EL (cell line): ENCODE data around the gene IGLL5.
"Not testable (repeated sequence)": the region's sequence is repeated elsewhere in the genome, so short reads cannot be mapped to it uniquely, and the experiment has no call there.

ENCODE experiments used
- DNase-seq: peaks from one replicate; pipeline ENCODE4 v3.0.0-alpha.2; 2016

The IGLL5 gene

GRCh38 chr22:22884888-22885840 lies 2.5 kb upstream of the IGLL5 start:
- DNase-seq, result no peak

GRCh38 chr22:22886546-22886945 lies 1.1 kb upstream of the IGLL5 start:
- DNase-seq, result no peak

GRCh38 chr22:22888571-22889353 lies 1.1 kb downstream of the IGLL5 start:
- DNase-seq, result no peak

- no peak for DNase-seq
These were observed 2.5 kb downstream of the IGLL5 start for GRCh38 chr22:22890085-22890484.

GRCh38 chr22:22891139-22891621 lies 3.6 kb downstream of the IGLL5 start:
- no peak for DNase-seq

GRCh38 chr22:22892096-22893052 lies 4.8 kb downstream of the IGLL5 start:
- no peak for DNase-seq

GRCh38 chr22:22893077-22893805 lies 5.6 kb downstream of the IGLL5 start:
- DNase-seq, result no peak

- DNase-seq, result no peak
These were observed 6.5 kb downstream of the IGLL5 start for GRCh38 chr22:22893891-22894739.

GRCh38 chr22:22894740-22895731 lies 7.4 kb downstream of the IGLL5 start:
- no peak for DNase-seq

GRCh38 chr22:22895776-22896445 lies 8.3 kb downstream of the IGLL5 start:
- no peak for DNase-seq

GRCh38 chr22:22896601-22897000 lies 9.0 kb downstream of the IGLL5 start:
- DNase-seq, result no peak

GRCh38 chr22:22897091-22897490 lies 9.5 kb downstream of the IGLL5 start:
- no peak for DNase-seq

GRCh38 chr22:22897947-22898346 lies 10.3 kb downstream of the IGLL5 start:
- DNase-seq, result no peak

GRCh38 chr22:22898411-22898950 lies 10.9 kb downstream of the IGLL5 start:
- not testable (repeated sequence) for DNase-seq

GRCh38 chr22:22899342-22900080 lies 11.9 kb downstream of the IGLL5 start:
- not testable (repeated sequence) for DNase-seq

GRCh38 chr22:22900527-22901205 lies 13.1 kb downstream of the IGLL5 start:
- not testable (repeated sequence) for DNase-seq

GRCh38 chr22:22901578-22902218 lies 14.1 kb downstream of the IGLL5 start:
- DNase-seq, result no peak
